HUDEP-2 (cell line): ENCODE results near the gene DNAH9.

ENCODE experiments used
- DNase-seq, 76 experiments: peaks; one replicate each; lab custom pipeline; 2025; ENCODE audit not compliant: unreplicated experiment in 76 of 76; lab: John Stamatoyannopoulos, UW

The DNAH9 gene

GRCh38 chr17:11583306-11583992, 14.8 kb upstream of the DNAH9 start:
- no peak for DNase-seq

DNA sequence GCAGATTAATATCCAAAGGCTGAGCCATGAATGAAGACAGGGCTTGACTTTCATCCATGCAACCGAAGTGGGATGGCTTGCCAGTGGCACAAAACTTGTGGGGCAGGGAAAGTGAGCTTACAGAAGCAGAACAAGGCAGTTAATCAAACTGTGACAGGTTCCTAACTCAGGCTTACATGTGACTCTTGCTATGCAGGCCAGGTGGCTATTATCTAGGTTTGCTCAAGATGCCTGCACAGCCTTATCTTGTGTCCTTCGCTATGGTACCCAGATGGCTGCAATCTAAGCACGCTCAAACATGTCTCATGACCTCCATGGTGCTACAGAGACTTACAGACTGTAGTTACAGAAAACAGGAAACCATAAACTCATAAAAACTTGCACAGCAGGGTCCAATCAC, 8.6 kb upstream of the DNAH9 start:
- DNase-seq: no peak

DNA sequence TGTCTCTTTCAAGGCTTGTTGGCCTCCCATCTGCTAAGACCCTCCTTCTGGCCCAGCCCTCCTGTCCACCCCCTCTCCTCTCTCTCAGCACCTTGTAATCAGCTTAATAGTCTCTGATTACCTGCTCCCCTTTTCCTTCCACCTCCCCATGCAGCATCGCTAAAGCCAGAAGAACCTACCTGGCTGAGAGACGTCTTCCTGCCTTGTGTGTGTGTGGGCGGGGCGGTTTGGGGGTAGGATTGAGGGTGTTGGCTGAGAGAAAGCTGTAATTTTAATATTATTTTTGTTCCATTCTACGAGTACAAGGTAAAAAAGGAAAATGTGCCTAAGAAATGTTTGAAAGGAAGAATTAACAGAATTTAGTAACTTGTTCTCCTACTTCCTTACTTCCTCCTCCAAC, 3.4 kb downstream of the DNAH9 start:
- no peak for DNase-seq

DNA sequence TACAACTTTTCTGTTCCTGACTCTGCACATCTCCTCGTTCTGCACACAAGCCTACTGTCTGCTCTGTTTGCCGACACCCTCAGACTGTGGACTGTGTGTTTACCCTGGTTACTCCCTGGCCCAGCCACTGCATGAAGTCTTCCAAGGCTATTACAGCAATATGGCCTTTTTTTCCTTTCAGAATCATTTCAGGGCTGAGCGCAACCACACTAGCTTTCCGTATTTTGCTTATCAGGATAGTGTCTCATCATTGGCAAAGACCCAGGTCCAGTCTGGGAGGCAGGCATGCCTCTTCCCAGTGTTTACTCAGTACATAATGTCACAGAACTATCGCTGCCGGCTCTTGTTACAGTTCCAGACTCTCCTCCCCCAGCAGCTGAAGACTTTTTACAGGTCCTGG, 10.1 kb downstream of the DNAH9 start:
- no peak for DNase-seq

- DNase-seq: no peak
Measured at GRCh38 chr17:11610999-11611566, 12.8 kb downstream of the DNAH9 start.

DNA sequence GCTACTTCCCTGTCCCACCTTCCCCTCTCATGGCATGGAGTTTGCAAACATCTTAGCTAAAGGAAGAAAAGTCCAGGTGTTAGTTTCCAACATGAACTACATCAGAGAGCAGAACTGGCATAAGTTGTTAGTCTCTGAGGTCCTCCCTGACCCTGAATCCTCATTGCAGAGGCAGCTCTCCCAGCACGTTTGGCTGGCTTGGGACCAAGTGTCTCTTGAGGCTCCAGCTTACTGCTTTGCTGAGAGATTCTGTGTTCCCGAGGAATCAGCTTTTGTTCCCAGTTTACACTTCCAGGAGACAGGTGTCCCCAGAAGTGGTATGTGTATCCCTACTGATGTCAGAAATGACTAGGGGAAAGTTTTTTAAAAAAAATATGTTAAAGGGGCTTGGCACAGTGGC, 14.7 kb downstream of the DNAH9 start:
- no peak for DNase-seq

DNA sequence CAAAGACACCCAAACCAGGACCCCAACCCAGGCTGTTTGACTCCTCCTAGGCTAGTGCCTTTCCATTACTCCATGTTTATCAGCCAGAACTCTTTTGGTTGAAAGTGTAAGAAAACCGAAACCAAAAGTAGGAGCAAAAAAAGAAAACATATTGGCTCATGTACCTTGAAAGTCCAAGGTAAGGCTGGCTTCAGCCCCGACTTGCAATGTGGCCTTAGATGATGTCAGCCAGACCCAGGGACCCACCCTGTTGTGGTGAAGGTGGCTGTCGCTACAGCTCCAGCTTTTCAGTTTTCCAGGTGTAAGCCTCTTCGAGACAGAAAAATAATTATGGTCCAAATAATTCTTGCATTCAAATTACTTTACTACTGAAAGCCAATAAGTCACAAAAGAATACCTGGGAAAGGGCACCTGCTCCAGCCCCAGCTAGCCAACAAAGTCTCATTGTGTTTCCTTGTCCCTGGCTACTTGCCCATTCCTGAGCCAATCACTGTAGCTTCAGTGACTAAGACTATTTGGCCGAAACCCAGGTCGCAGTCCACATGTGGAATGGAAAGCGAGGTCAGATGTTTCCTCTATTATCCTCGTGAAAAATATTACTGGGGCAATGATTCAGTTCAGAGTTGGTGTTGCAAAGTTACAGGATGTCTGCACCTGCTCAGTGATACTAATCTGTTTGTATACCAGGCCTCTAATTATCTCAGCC, 20.7 kb downstream of the DNAH9 start:
- DNase-seq: peak in 1 of 76 experiments; percentile 11

DNA sequence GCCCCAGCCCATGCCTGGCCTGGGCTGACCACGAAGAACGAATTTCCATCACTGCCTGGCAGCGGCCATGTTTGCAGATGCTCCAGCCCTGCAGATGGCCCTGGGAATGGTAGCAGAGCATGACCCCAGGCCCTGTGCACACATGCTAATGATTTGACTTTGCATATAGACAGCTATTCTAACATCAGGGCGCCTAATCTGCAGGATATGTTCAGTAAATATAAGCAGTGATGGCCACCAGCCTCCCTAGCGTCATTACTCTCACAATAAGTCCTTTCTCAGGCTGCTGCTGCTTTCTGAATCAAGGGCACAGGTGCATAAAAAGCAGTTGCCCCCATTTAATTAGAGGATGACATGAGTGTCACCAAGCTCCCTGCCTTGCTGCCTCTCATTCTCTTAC, 24.2 kb downstream of the DNAH9 start:
- DNase-seq: no peak

- DNase-seq: no peak
Measured at GRCh38 chr17:11624976-11625375, 26.7 kb downstream of the DNAH9 start.

- no peak for DNase-seq
Measured at GRCh38 chr17:11625878-11626277, 27.6 kb downstream of the DNAH9 start.

GRCh38 chr17:11627301-11627940, 29.2 kb downstream of the DNAH9 start:
- DNase-seq: no peak

DNA sequence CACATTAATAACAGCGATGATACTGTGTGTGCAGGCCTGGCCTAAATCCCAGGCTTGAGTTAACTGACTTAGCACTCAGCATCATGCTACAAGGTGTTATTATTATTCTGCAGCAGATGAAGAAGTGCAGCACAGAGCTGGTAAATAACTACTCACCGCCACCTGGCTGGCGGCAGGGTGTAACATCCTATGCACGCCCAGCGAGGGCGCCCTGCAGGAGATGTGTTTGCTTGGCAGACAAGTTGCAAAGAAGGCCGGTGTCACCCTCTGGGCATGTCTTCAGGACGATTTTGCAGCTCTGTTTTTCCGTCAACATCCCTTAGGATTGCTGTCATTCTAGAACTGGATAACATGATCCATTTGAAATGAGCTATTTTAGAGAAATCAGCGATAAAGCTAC, 30.1 kb downstream of the DNAH9 start:
- peak in 2 of 76 experiments; percentile 1 to 11 for DNase-seq

DNA sequence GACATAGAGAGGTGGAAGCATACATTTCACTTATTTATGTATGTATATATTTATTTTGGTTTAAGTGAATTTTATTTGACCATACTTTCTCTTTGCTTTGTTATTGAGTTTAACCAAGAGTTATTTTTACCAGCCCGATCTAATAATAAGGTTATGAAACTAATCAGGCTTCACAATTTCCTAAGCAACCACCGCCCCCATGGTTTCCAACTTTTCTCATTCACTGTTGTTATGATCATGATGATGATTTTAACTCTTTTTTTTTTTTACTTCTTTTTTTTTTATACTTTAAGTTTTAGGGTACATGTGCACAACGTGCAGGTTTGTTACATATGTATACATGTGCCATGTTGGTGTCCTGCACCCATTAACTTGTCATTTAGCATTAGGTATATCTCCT, 30.6 kb downstream of the DNAH9 start:
- no peak for DNase-seq

- DNase-seq: no peak
Measured at GRCh38 chr17:11636771-11637170, 38.5 kb downstream of the DNAH9 start.

DNA sequence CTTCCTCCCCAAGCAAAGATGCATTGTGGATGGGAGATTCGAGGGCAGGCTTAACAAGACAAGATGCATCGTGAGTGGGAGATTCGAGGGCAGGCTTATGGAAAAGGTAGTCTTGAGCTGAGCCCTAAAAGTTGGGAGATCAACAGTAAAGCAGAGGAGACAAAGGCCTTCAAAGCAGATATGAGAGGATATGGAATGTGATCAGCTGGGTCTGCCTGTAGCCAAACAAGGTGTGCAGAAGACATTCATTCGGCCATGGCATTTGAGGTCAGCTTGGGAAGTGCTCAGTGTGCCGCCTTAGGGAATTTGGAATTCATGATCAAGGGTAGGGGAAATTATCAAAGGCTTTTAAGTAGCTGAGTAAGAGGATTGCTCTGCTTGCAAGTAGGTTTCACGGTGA, 39.5 kb downstream of the DNAH9 start:
- DNase-seq: no peak

- no peak for DNase-seq
Measured at GRCh38 chr17:11638700-11639265, 40.5 kb downstream of the DNAH9 start.

DNA sequence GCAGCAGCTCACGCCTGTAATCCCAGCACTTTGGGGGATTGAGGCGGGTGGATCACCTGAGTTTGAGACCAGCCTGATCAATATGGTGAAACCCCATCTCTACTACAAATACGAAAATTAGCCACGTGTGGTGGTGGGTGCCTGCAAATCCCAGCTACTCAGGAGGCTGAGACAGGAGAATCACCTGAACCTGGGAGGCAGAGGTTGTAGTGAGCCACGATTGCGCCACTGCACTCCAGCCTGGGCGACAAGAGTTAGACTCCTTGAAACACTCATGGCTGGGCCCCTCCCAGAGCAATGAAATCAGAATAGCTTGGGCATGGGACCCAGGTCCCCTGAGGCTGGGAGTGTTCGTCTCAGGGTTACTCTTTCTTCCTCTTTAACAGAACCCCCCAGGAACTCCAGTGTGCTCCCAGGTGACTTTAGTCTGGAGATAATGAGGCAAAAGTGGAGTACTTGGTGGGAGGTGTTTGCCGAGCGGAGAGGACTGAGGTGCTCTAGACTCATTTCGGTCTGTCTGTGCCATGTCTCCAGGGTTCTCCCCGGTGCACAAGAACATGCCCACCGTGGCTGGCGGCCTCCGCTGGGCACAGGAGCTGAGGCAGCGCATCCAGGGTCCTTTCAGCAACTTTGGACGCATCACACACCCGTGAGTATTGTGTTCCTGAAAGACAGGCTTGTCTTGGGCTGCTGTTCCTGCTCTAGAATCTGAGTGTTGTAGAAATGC, 41.6 kb downstream of the DNAH9 start:
- no peak for DNase-seq

DNA sequence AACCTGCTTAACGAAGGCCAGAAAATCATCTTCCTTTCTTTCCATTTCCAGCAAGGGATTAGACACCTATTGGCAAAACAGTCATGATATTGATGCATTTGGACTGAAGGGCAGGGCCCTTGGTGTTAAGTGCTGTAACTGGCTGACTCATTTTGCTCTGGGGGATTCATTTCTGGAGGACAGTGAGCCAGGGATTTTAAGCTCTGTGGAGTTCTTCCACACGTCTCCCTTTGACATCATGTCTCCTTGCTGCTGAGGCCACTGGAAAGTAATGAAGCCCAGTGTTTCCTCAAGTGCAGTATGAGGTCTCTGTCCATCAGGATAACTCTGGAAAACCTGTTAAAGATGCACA, 42.2 kb downstream of the DNAH9 start:
- no peak for DNase-seq

GRCh38 chr17:11641521-11642275, 43.4 kb downstream of the DNAH9 start:
- DNase-seq: no peak

DNA sequence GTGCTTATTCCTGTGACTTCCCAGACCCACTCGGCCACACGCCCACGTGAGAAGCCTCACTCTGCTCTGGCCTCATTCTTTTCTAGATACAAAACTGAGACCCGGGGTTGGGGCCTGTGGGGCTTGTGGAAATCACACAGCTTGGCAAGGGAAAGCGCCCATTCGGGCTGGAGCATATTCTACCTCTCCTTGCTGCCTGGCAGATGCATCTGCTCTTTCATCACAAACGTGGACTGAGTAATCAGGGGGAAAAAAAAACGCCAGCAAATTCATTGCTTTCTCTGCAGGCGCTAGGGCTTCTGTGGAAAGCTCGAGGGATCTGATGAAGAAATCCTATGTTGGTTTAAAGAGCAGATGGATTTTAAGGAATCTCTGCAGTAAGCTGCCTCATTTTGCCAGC, 44.4 kb downstream of the DNAH9 start:
- DNase-seq: no peak
